Erythroblast (primary cell): ENCODE data around the gene P2RX5.

ENCODE experiments used
- DNase-seq, 2 experiments: peaks; one replicate each; lab custom pipeline; 2025; lab: John Stamatoyannopoulos, UW
- GATA1 ChIP-seq: IDR thresholded peaks from 2 replicates; pipeline ENCODE4 v1.6.1; 2011; ENCODE audit warnings: low read depth, mild to moderate bottlenecking, control low read depth, low read length, moderate library complexity
- POLR2A ChIP-seq: IDR thresholded peaks from 2 replicates; pipeline ENCODE4 v1.6.1; 2011; ENCODE audit warnings: mild to moderate bottlenecking, low read length

Gene P2RX5

GRCh38 chr17:3681057-3681456 lies 14.9 kb downstream of the P2RX5 start:
- no peak for TF ChIP-seq GATA1
- TF ChIP-seq POLR2A: no peak
- DNase-seq: no peak

GRCh38 chr17:3679531-3680126 lies 16.3 kb downstream of the P2RX5 start:
- DNase-seq: no peak
- TF ChIP-seq POLR2A: no peak
- no peak for TF ChIP-seq GATA1

- TF ChIP-seq GATA1: no peak
- TF ChIP-seq POLR2A: no peak
- DNase-seq: no peak
Observed at GRCh38 chr17:3678821-3679530, 17.0 kb downstream of the P2RX5 start.

- no peak for TF ChIP-seq GATA1
- no peak for TF ChIP-seq POLR2A
- DNase-seq: no peak
Observed at GRCh38 chr17:3678095-3678820, 17.7 kb downstream of the P2RX5 start.

- DNase-seq: no peak
- TF ChIP-seq POLR2A (no peak), GATA1 (no peak)
Observed at GRCh38 chr17:3675886-3676285, 20.1 kb downstream of the P2RX5 start.

- DNase-seq: no peak
- no peak for TF ChIP-seq GATA1
- TF ChIP-seq POLR2A: no peak
Observed at GRCh38 chr17:3672571-3672970, 23.4 kb downstream of the P2RX5 start.

GRCh38 chr17:3669548-3669947 lies 26.4 kb downstream of the P2RX5 start:
- TF ChIP-seq POLR2A: no peak
- TF ChIP-seq GATA1: no peak
- DNase-seq: peak in 1 of 2 experiments; percentile 43

- TF ChIP-seq POLR2A (no peak), GATA1 (no peak)
- DNase-seq: no peak
Observed at GRCh38 chr17:3669085-3669347, 26.9 kb downstream of the P2RX5 start.

- peak; percentile 97 to 99 for DNase-seq
- peak; percentile 83 for TF ChIP-seq POLR2A
- no peak for TF ChIP-seq GATA1
Observed at GRCh38 chr17:3668279-3669084, 27.5 kb downstream of the P2RX5 start, which contains the start of the genes EMC6 and TAX1BP3. Gene EMC6, plus strand, starts transcription at chr17:3668812. Its CDS starts 335 bp downstream, at chr17:3669147. Gene TAX1BP3, minus strand, starts transcription at chr17:3668578. Its CDS starts 52 bp downstream, at chr17:3668526.

GRCh38 chr17:3667366-3668278 lies 28.3 kb downstream of the P2RX5 start:
- peak; percentile 82 to 88 for DNase-seq
- TF ChIP-seq GATA1 (no peak), POLR2A (no peak)

- DNase-seq: no peak
- no peak for TF ChIP-seq GATA1
- no peak for TF ChIP-seq POLR2A
Observed at GRCh38 chr17:3666516-3666915, 29.4 kb downstream of the P2RX5 start.

- TF ChIP-seq POLR2A (no peak), GATA1 (no peak)
- no peak for DNase-seq
Observed at GRCh38 chr17:3665834-3666233, 30.1 kb downstream of the P2RX5 start.
